Activated effector memory CD4-positive, alpha-beta T cell treated with anti-CD3 and anti-CD28 coated beads, Interleukin-2, amount 50 U/mL, for 16 hours (primary cell): ENCODE measurements around the gene TMC2.
"Not testable (repeated sequence)": the region's sequence is repeated elsewhere in the genome, so short reads cannot be mapped to it uniquely, and the experiment has no call there.

Experiments used
- DNase-seq: peaks from one replicate; pipeline ENCODE4 v3.0.0-alpha.2; 2020

TMC2 gene

GRCh38 chr20:2663887-2664719 lies 127.7 kb downstream of the TMC2 start, which contains the start of gene IDH3B:
IDH3B (minus strand) TSS chr20:2664216; CDS start chr20:2664188, 28 bp downstream.
- DNase-seq: peak; percentile 98

- DNase-seq: no peak
Measured at GRCh38 chr20:2671977-2672376, 135.6 kb downstream of the TMC2 start.

- DNase-seq: no peak
Measured at GRCh38 chr20:2672446-2672845, 136.1 kb downstream of the TMC2 start.

- DNase-seq: no peak
Measured at GRCh38 chr20:2673453-2673852, 137.1 kb downstream of the TMC2 start.

DNA sequence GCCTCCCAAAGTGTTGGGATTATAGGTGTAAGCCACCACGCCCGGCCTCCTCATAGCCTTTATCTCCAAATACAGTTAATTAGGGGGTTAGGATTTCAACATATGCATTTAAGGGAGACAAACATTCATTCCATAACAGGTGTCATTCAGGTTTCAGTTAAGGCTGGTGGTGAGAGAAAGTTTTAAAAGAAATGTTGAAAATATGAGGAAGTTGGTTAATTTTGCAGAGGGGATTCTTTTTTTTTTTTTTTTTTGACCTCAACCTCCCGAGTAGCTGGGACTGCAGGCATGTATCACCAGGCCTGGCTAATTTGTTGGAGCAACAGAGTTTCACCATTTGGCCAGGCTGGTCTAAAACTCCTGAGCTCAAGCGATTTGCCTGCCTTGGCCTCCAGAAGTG lies 143.7 kb downstream of the TMC2 start:
- DNase-seq: no peak

DNA sequence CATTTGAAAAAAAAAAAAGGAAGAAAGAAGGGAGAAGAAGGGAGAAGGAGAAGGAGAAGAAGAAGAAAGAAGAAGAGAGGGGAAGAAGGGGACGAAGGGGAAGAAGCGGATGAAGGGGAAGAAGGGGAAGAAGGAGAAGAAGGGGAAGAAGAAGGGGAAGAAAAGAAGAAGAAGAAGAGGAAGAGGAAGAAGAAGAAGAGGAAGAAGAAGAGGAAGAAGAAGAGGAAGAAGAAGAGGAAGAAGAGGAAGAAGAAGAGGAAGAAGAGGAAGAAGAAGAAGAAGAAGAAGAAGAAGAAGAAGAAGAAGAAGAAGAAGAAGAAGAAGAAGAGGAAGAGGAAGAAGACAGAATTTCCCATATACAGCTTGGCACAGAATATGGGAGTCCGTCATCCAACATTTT lies 145.7 kb downstream of the TMC2 start:
- not testable (repeated sequence) for DNase-seq

DNA sequence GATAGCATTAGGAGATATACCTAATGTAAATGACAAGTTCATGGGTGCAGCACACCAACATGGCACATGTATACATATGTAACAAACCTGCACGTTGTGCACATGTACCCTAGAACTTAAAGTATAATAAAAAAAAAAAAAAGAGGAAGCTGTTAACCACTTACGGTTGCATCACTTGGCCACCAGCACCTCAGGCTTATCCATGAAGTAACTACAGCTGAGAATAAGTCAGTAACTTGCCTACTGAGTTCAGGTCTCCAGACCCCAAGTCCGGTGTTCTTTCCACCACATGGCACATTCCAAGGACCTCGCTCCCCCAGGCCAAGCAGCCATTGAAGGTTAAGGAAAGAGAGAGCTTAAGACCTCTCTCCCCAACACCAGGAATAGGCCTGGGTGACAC lies 148.4 kb downstream of the TMC2 start:
- not testable (repeated sequence) for DNase-seq

DNA sequence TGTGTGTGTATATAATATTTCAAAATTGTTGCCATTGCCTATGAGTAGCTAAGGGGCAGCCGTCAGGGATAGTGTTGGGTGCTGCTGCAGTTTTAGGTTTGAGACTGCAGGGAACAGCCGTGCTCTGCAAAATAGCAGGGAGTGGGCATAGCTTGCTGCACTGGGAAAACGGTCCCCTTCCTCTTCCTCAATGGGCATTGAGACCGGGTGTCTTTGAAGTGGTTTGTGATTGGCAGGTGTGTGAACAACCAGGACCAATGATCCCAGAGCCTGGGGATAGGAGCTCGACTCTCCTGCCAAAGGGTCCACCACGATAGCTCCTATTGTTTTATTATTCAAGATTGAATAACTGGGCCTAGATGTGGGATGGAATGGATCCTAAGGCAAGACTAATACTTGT lies 151.1 kb downstream of the TMC2 start:
- DNase-seq: no peak

GRCh38 chr20:2688041-2688591 lies 151.7 kb downstream of the TMC2 start:
- DNase-seq: peak; percentile 87

GRCh38 chr20:2690213-2690612 lies 153.8 kb downstream of the TMC2 start:
- no peak for DNase-seq

- no peak for DNase-seq
Measured at GRCh38 chr20:2690718-2691117, 154.3 kb downstream of the TMC2 start.

DNA sequence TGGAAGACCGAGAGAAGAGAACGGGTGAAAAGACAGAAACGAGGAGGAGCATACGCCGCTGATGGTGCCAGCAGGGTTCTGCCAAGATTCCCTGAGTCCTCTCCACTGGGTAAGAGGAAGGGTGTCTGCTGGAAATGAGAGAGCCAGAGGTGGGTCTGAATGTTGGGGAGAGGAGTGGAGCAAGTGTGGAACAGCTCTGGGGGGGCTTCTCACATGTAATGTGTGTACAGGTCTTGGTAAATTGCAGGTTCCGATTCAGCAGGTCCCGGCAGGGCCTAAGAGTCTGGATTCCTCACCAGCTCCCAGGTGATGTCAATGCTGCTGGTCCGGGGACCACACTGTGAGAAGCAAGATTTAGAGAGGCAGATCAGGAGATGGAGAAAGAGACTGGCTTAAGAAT lies 154.8 kb downstream of the TMC2 start:
- no peak for DNase-seq
